ENCODE results near the gene MATR3. TPM values are rescaled to one million over a fixed set of nuclear protein-coding genes. Genes with fewer than 3 reads are reported as not detected.
"Not testable (repeated sequence)": the region's sequence is repeated elsewhere in the genome, so short reads cannot be mapped to it uniquely, and the experiment has no call there.

The MATR3 gene
- total RNA-seq, 1 donor from 2014 or later, result 197 TPM

- TF ChIP-seq, protein P1, sequence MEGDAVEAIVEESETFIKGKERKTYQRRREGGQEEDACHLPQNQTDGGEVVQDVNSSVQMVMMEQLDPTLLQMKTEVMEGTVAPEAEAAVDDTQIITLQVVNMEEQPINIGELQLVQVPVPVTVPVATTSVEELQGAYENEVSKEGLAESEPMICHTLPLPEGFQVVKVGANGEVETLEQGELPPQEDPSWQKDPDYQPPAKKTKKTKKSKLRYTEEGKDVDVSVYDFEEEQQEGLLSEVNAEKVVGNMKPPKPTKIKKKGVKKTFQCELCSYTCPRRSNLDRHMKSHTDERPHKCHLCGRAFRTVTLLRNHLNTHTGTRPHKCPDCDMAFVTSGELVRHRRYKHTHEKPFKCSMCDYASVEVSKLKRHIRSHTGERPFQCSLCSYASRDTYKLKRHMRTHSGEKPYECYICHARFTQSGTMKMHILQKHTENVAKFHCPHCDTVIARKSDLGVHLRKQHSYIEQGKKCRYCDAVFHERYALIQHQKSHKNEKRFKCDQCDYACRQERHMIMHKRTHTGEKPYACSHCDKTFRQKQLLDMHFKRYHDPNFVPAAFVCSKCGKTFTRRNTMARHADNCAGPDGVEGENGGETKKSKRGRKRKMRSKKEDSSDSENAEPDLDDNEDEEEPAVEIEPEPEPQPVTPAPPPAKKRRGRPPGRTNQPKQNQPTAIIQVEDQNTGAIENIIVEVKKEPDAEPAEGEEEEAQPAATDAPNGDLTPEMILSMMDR (IDR thresholded peaks at IDR 0.05), result no peak
- ATAC-seq (peak; percentile 56), DNase-seq (no peak)
- H3K27ac ChIP-seq, result no peak overlapping the region
- intact Hi-C loops (cut with DNase I), result no loop called here
- no peaks in the 10 kb centered on the region for H3K27me3 ChIP-seq
- H3K4me1 ChIP-seq, result peaks cover 91% of the 10 kb centered on the region
- H3K9me3 ChIP-seq, result no peaks in the 10 kb centered on the region
- H3K36me3 ChIP-seq, result no peaks in the 10 kb centered on the region
- H3K4me3 ChIP-seq, result no peak overlapping the region
Measured at GRCh38 chr5:139301808-139302499, 8.4 kb downstream of the MATR3 start.

GRCh38 chr5:139304391-139305324, 11.1 kb downstream of the MATR3 start:
- ATAC-seq (no peak), DNase-seq (no peak)
- H3K9me3 ChIP-seq, result no peaks in the 10 kb centered on the region
- TF ChIP-seq, protein P1 (IDR thresholded peaks at IDR 0.05), result no peak
- no peaks in the 10 kb centered on the region for H3K36me3 ChIP-seq
- H3K27ac ChIP-seq, result no peak overlapping the region
- no peaks in the 10 kb centered on the region for H3K27me3 ChIP-seq
- H3K4me3 ChIP-seq, result no peak overlapping the region
- H3K4me1 ChIP-seq, result peaks cover 89% of the 10 kb centered on the region
- intact Hi-C loops (cut with DNase I), result no loop called here

DNA sequence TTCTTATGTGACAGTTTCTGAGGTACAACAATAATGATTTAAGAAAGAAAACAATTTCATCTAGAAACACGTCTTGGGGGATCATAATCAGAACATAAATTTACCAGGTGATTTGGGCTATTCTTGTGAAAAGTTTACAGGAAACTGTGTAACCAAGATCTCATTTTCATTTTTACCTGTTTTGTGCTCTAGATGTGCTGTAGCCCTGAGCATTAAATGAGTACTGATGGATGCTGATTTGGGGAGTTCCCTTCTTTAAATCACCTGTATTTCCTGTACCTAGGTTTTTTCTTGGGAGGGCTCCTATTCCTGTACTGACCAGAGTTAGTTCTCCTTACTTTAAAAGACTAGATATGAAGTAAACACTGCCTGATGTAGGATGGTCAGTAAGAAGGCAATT, 12.7 kb downstream of the MATR3 start:
- Histone ChIP-seq H3K27me3 (no peaks in the 10 kb centered on the region), H3K36me3 (no peaks in the 10 kb centered on the region), H3K4me1 (peaks cover 90% of the 10 kb centered on the region), H3K27ac (no peak overlapping the region), H3K4me3 (no peak overlapping the region), H3K9me3 (no peaks in the 10 kb centered on the region)
- intact Hi-C loops (cut with DNase I), result no loop called here
- TF ChIP-seq, protein P1 (IDR thresholded peaks at IDR 0.05), result no peak
- DNase-seq (no peak), ATAC-seq (no peak)

DNA sequence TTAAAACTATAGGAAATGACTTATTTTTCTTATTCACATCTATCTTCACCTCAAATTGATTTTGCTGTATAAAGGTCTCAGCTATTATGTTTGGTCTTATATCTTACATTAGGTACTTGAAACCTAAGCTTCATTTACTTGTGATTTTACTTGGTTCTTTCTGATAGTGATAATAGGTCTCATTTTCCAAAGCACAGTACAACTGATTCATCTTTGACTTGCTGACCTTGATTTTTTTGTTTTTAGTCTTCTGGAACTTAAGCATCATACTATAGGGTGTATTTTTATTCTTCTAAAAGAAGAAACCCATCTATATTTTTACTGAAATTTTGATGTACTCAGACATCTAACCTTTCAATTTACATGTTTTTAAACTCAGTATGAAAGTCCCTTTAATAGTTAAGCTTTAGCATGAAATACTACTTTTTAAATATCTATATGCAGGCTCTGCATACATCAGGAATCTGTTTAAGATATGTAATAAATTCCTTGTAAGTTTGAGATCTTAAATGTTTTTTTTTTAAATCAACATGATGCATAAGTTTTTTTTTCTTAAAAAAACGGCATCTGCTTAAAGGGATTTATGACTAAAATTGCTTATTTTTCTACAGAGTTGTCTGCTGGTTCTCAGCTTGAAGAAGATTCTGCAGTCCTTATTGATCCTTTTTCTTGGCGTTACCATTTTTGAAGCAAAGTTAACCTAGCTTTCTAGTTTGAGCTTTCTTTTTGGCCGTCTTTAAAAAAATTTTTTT, 13.3 kb downstream of the MATR3 start:
- Histone ChIP-seq H3K27ac (no peak overlapping the region), H3K9me3 (no peaks in the 10 kb centered on the region), H3K4me1 (peaks cover 86% of the 10 kb centered on the region), H3K36me3 (no peaks in the 10 kb centered on the region), H3K27me3 (no peaks in the 10 kb centered on the region), H3K4me3 (no peak overlapping the region)
- intact Hi-C loops (cut with DNase I), result no loop called here
- TF ChIP-seq, protein P1 (IDR thresholded peaks at IDR 0.05), result no peak
- no peak for ATAC-seq
- no peak for DNase-seq

DNA sequence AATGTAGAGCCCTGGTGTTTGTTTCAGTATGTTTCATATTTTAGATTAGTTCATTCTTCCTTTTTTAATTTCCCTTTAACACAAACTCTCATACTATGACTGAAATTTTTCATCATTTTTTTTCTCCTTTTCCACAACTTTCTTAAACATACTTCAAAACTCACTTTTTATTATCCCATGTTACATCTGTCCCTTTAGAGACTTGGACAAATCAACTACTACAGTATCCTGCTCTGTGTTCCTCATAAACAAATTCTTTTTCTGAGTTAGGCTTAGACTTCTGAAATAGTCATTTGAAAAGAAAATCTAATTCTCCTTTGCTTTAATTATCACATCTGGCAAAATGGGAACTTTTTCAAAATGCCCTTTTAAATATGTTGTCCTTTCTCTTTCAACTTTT, 15.3 kb downstream of the MATR3 start:
- H3K27me3 ChIP-seq, result no peaks in the 10 kb centered on the region
- intact Hi-C loops (cut with DNase I), result no loop called here
- peaks cover 79% of the 10 kb centered on the region for H3K4me1 ChIP-seq
- H3K36me3 ChIP-seq, result no peaks in the 10 kb centered on the region
- no peak overlapping the region for H3K27ac ChIP-seq
- no peaks in the 10 kb centered on the region for H3K9me3 ChIP-seq
- no peak for DNase-seq
- no peak for ATAC-seq
- H3K4me3 ChIP-seq, result no peak overlapping the region
- TF ChIP-seq, protein P1 (IDR thresholded peaks at IDR 0.05), result no peak

DNA sequence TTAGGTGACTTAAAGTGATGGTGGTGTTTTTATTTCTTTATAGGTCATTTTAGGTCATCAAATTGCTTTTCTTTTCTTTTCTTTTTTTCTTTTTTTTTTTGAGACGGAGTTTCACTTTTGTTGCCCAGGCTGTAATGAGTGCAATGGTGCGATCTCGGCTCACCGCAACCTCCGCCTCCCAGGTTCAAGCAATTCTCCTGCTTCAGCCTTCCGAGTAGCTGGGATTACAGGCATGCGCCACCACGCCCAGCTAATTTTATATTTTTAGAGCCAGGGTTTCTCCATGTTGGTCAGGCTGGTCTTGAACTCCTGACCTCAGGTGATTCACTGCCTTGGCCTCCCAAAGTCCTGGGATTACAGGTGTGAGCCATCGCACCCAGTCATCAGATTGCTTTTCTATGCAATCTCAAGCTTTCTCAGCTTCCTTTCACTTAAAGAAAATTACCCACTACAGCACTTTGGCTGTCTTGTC, 17.2 kb downstream of the MATR3 start:
- H3K27ac ChIP-seq; H3K27me3 ChIP-seq; H3K4me3 ChIP-seq; ATAC-seq; H3K9me3 ChIP-seq; DNase-seq; intact Hi-C loops (cut with DNase I): not testable (repeated sequence)
- peaks cover 13% of the 10 kb centered on the region for H3K36me3 ChIP-seq
- H3K4me1 ChIP-seq, result peaks cover 75% of the 10 kb centered on the region

Data from upper lobe of right lung (tissue), 1 donor.